WERI-Rb-1 (cell line): Measurements from ENCODE around the gene CSRP3.

Source experiments
- DNase-seq: peaks from one replicate; pipeline ENCODE4 v3.0.0-alpha.2; 2020
- H3K27ac ChIP-seq: fragments of 250-450 bp; sonication (Bioruptor Pico); 2 replicates; pipeline ENCODE4 v1.5.1; 2020; ENCODE audit warnings: mild to moderate bottlenecking, moderate library complexity
- H3K27me3 ChIP-seq: fragments of 250-450 bp; sonication (Bioruptor Pico); 2 replicates; pipeline ENCODE4 v1.5.1; 2021; ENCODE audit warnings: mild to moderate bottlenecking, low read depth, moderate library complexity; ENCODE audit not compliant: insufficient read depth, severe bottlenecking
- H3K36me3 ChIP-seq: fragments of 250-450 bp; sonication (Bioruptor Pico); 2 replicates; pipeline ENCODE4 v1.5.1; 2020; ENCODE audit warnings: mild to moderate bottlenecking, moderate library complexity
- H3K4me3 ChIP-seq: 2 replicates; pipeline ENCODE4 v1.5.1; 2011; ENCODE audit warnings: low read depth, mild to moderate bottlenecking, control low read depth, low read length
- H3K9me3 ChIP-seq: fragments of 250-450 bp; sonication (Bioruptor Pico); 2 replicates; pipeline ENCODE4 v1.5.1; 2021; ENCODE audit warnings: mild to moderate bottlenecking, moderate library complexity; ENCODE audit not compliant: severe bottlenecking
- TF ChIP-seq, protein P1 (sequence below): IDR thresholded peaks from 2 replicates; pipeline ENCODE4 v1.5.1; 2011; ENCODE audit warnings: low read depth, mild to moderate bottlenecking, control low read depth, inconsistent platforms, low read length

CSRP3 gene

DNA sequence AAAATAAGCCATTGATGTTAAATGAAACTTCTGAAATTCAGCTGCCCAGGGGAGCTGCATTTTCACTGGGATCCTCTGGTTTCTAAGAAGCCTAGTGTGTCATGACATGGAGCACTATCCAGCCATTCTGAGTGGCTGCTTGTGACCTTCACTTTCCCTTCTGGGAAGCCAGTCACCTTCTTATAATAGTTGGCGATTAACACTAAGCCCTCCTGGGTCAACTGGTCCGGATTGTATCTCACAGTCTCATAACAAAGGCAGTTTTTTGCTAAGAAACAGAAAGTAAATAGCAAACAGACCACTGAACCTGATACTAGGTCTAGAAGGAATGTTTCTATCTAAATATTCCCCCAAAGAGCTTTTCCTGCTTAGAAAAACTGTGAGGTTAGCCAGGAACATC lies 7.9 kb downstream of the CSRP3 start:
- no peaks in the 10 kb centered on the region for H3K36me3 ChIP-seq
- DNase-seq: no peak
- H3K27me3 ChIP-seq: no peaks in the 10 kb centered on the region
- TF ChIP-seq, protein P1, sequence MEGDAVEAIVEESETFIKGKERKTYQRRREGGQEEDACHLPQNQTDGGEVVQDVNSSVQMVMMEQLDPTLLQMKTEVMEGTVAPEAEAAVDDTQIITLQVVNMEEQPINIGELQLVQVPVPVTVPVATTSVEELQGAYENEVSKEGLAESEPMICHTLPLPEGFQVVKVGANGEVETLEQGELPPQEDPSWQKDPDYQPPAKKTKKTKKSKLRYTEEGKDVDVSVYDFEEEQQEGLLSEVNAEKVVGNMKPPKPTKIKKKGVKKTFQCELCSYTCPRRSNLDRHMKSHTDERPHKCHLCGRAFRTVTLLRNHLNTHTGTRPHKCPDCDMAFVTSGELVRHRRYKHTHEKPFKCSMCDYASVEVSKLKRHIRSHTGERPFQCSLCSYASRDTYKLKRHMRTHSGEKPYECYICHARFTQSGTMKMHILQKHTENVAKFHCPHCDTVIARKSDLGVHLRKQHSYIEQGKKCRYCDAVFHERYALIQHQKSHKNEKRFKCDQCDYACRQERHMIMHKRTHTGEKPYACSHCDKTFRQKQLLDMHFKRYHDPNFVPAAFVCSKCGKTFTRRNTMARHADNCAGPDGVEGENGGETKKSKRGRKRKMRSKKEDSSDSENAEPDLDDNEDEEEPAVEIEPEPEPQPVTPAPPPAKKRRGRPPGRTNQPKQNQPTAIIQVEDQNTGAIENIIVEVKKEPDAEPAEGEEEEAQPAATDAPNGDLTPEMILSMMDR: no peak
- H3K27ac ChIP-seq: no peak overlapping the region
- no peak overlapping the region for H3K4me3 ChIP-seq
- no peaks in the 10 kb centered on the region for H3K9me3 ChIP-seq

DNA sequence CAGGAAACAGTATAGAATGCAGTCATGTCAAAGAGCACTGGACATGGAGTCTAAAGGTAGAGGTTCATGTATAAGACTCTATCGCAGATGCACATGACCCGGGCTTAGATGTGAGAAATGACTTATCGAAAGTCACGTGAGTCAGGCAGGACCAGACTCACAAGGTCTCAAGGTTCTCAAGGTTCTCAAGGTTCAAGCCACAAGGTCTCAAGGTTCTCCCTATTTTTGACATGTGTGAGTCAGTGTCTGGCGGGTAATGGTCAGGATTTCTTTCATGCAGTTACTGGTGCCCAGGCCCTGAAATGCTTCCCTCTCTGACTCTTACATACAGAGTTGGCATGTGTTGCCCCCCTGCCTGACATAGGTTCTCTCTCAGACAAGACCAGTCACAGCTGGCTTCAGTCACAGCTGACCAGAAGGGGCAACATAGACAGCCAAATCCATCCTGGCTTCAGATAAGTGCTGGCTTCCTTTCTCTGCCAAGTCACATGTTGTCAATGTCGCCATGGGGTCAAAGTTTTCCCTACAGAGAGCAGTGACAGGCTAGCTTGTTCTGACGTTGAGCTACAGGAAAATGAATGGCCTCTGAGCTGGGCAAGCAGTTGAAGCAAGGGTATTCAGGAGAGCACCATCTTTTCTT lies 10.1 kb downstream of the CSRP3 start:
- Histone ChIP-seq H3K27ac (no peak overlapping the region), H3K4me3 (no peak overlapping the region), H3K27me3 (no peaks in the 10 kb centered on the region), H3K9me3 (no peaks in the 10 kb centered on the region), H3K36me3 (no peaks in the 10 kb centered on the region)
- no peak for DNase-seq
- TF ChIP-seq, protein P1: no peak

DNA sequence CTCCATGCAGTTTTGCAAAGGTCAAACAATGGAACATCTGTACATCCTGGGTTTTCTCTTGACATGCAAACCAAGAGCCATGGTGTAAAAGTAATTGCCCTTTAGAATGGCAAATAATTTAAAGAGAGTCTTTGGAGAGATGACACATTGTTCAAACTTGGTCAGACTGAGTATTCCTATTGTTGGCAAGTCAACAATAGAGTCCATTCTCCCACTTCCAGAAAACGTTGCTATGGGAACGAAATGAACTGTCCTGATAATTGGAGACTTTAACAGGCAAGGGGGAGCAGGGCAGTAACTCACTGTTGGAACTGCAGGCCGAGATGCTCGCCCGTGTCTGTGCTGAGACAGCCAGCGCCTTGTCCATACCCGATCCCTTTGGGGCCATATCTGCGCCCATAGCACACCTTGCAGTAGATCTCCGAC lies 13.9 kb downstream of the CSRP3 start:
- Histone ChIP-seq H3K27ac (no peak overlapping the region), H3K9me3 (no peaks in the 10 kb centered on the region), H3K36me3 (no peaks in the 10 kb centered on the region), H3K27me3 (no peaks in the 10 kb centered on the region), H3K4me3 (no peak overlapping the region)
- DNase-seq: no peak
- TF ChIP-seq, protein P1: no peak

DNA sequence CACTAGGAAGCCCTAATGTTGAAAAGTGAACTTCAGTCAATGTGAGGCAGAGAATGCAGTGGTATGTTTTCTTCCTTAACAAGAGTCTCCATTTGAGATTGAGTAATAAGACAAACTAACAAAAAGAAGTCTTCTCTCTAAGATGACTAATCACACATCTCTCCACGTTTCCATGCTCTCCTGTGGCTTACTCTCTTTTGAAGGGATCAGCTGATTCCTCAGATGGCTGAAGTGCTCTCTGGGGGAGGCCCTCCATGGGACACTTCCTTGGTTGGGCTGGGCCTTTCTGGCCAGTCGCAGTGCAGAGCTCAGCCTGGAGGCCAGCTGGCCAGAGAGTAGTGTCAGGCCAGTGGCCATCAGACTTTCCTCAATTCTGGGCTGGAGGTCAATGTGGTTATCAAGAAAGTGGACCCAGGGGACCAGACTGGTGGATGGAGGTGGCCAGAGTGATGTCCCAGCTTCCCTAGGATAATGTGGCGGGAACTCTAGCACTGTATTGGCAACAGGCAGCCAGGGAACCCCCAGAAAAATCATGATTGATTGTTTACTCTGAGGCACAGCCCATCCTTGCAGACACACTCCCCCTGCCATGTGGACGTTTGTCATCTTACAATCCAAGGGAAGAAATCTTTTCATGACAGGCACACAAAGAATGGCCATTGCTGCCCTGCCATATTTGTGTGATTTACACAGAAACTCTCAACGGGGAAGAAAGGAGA lies 14.5 kb downstream of the CSRP3 start:
- Histone ChIP-seq H3K27me3 (no peaks in the 10 kb centered on the region), H3K9me3 (no peaks in the 10 kb centered on the region), H3K36me3 (no peaks in the 10 kb centered on the region), H3K4me3 (no peak overlapping the region), H3K27ac (no peak overlapping the region)
- TF ChIP-seq, protein P1: no peak
- DNase-seq: no peak

DNA sequence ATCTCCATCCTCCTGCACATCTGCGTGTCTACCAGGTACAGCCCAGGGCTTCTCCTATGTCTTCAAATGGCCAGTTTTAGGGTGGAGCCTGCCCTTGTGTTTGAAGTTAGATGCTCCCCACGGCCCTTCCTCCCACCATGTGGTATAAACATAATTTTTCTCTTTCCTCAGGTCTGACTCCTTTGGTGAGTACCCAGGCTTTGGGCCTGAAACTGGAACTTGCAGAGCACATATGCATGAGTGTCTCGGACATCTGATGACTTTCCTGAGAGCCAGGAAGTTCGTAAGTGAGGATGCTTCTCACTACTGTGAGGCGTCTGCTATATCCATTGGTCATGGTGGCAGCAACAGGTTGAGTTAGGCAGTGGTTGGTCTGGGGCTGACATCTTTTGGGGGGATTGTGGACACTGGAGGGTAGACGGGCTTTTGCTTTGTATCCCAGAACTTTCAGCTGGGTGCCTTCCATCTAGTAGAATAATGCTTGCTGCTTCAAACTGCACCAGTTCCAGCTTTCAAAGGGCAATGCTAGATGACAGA lies 16.2 kb downstream of the CSRP3 start:
- TF ChIP-seq, protein P1: no peak
- no peak for DNase-seq
- H3K9me3 ChIP-seq: no peaks in the 10 kb centered on the region
- H3K4me3 ChIP-seq: no peak overlapping the region
- H3K27me3 ChIP-seq: no peaks in the 10 kb centered on the region
- no peaks in the 10 kb centered on the region for H3K36me3 ChIP-seq
- H3K27ac ChIP-seq: no peak overlapping the region
